SK-N-MC (cell line): ENCODE results near the gene CARMIL1.
A peak's percentile ranks its signal among the peaks of the same experiment; 100 is the strongest.
"Not testable (repeated sequence)": the region's sequence is repeated elsewhere in the genome, so short reads cannot be mapped to it uniquely, and the experiment has no call there.

Experiments
- DNase-seq: peaks from one replicate; pipeline ENCODE4 v3.0.0-alpha.2; 2011; ENCODE audit warnings: low read depth, low spot score
- H3K27ac ChIP-seq: fragments of 200-600 bp; sonication (generic); 2 replicates; pipeline ENCODE4 v1.5.1; 2016; ENCODE audit warnings: mixed run types
- H3K36me3 ChIP-seq: fragments of 200-600 bp; sonication (generic); 2 replicates; pipeline ENCODE4 v1.6.1; 2017; ENCODE audit warnings: antibody characterized with exemption, low read length, mixed read lengths; ENCODE audit not compliant: insufficient read depth
- H3K4me3 ChIP-seq: fragments of 200-600 bp; sonication (generic); 2 replicates; pipeline ENCODE4 v1.5.1; 2016
- H3K9ac ChIP-seq: fragments of 200-600 bp; sonication (generic); 2 replicates; pipeline ENCODE4 v1.8.0; 2017; ENCODE audit warnings: mixed run types, mixed read lengths; ENCODE audit not compliant: insufficient read length
- H3K9me3 ChIP-seq: fragments of 200-600 bp; sonication (generic); 2 replicates; pipeline ENCODE4 v1.6.1; 2017; ENCODE audit warnings: low read depth, mild to moderate bottlenecking, antibody characterized with exemption, low read length, moderate library complexity, mixed read lengths
- EZH2 ChIP-seq: fragments of 200-600 bp; sonication (generic); IDR thresholded peaks from one replicate; pipeline ENCODE4 v1.6.1; 2017; ENCODE audit warnings: antibody characterized with exemption
- FOXP2 ChIP-seq: optimal IDR thresholded peaks from 2 replicates; pipeline ENCODE3; 2011; ENCODE audit warnings: mild to moderate bottlenecking, moderate library complexity; ENCODE audit not compliant: insufficient read depth; ENCODE audit errors: extremely low read length, control extremely low read depth
- POLR2AphosphoS5 ChIP-seq: IDR thresholded peaks from 2 replicates; pipeline ENCODE4 v1.6.1; 2012; ENCODE audit warnings: mild to moderate bottlenecking, low read depth, low read length, borderline replicate concordance

CARMIL1 gene

DNA sequence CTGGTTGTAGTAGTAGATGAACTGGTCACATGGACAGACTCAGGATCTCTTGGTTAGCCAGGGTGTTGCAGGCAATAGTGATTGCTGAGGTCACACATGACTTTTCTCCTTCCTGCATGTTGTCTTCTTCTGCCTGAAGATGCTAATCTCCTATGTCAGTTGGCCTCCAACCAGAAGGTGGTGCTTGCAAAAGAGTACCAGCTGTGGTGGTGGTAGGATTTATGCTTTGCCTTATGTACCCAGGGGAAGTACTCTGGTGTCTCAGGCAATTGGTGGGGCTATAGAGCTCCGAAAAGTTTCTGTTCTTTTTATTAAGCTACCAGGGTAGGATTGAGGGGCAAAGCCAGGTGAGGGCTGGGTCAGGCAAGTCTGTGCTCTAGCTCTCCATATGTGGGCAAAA is 98.5 kb downstream of the CARMIL1 start:
- H3K27ac ChIP-seq: no peak overlapping the region
- DNase-seq: no peak
- no peak overlapping the region for H3K9ac ChIP-seq
- H3K4me3 ChIP-seq: no peak overlapping the region
- no peaks in the 10 kb centered on the region for H3K9me3 ChIP-seq
- TF ChIP-seq FOXP2 (no peak), POLR2AphosphoS5 (no peak), EZH2 (no peak)
- no peaks in the 10 kb centered on the region for H3K36me3 ChIP-seq

DNA sequence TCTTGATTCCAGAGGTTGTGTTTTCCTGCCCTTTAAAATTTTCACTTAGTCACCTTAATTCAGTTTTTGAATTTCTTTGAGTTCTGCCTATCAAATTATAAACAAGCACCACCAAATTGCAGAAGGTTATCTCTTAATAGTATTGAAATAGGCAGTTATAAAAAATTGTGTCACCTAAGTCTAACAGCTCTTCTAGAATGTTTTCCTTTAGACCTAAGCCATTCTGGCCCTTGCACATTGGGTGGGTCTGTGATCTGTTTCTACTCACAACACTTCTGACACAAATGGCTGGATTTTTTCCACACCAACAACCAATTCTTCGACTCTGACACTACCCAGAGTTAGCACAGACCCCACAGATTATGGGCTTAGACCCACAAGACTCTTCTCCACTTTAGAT is 101.9 kb downstream of the CARMIL1 start:
- Histone ChIP-seq H3K27ac (no peak overlapping the region), H3K36me3 (no peaks in the 10 kb centered on the region), H3K4me3 (no peak overlapping the region), H3K9me3 (no peaks in the 10 kb centered on the region), H3K9ac (no peak overlapping the region)
- no peak for DNase-seq
- no peak for TF ChIP-seq FOXP2
- TF ChIP-seq POLR2AphosphoS5: no peak
- TF ChIP-seq EZH2: no peak

DNA sequence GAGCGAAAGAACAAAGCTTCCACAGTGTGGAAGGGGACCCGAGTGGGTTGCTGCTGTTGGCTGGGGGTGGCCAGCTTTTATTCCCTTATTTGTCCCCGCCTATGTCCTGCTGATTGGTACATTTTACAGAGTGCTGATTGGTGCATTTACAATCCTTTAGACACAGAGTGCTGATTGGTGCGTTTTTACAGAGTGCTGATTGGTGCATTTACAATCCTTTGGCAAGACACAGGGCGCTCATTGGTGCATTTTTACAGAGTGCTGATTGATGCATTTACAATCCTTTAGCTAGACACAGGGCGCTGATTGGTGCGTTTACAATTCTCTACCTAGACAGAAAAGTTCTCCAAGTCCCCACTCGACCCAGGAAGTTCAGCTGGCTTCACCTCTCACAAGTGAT is 103.3 kb downstream of the CARMIL1 start:
- not testable (repeated sequence) for H3K9me3 ChIP-seq, H3K9ac ChIP-seq, H3K27ac ChIP-seq, H3K4me3 ChIP-seq, H3K36me3 ChIP-seq, DNase-seq

DNA sequence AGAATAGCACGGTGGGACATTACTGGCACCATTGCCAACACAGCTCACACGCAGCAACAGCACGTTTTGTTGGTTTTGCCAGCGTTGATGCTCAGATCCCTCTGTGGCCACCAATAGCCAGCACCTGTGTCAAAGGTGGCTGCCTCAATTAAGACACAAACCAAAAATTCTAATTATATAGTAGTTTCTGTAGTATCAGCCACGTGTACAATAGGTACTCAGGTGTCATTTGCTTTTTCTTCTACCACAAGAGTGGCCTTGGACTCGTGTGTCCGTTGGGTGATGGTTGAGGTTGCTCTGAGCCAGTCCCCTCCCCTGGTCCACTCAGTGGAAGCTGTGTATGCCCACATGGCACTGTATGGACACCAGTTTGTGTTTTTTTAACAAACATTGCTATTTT is 105.1 kb downstream of the CARMIL1 start:
- no peaks in the 10 kb centered on the region for H3K9me3 ChIP-seq
- no peak for DNase-seq
- H3K36me3 ChIP-seq: no peaks in the 10 kb centered on the region
- TF ChIP-seq EZH2 (no peak), FOXP2 (no peak), POLR2AphosphoS5 (no peak)
- no peak overlapping the region for H3K4me3 ChIP-seq
- no peak overlapping the region for H3K27ac ChIP-seq
- no peak overlapping the region for H3K9ac ChIP-seq

DNA sequence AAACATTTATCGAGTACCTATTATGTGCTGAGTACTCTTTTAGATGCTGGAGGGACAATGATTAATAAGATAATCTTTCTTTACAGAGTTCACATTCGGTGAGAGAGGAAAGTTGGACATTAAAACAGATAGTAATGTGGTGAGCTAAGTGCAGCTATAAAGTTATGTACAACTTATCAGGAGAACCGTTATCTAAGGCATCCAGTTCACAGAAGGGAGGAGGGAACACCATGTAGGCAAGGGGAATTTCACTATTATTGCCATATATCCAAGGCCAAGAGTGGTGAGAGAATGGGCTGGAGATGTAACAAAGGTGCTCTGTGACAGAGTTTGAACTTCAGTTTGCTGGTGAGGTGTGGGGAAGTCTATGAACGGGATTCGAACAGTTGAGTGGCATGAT is 105.8 kb downstream of the CARMIL1 start:
- TF ChIP-seq POLR2AphosphoS5 (no peak), EZH2 (no peak), FOXP2 (no peak)
- Histone ChIP-seq H3K9me3 (no peaks in the 10 kb centered on the region), H3K27ac (no peak overlapping the region), H3K4me3 (no peak overlapping the region), H3K36me3 (no peaks in the 10 kb centered on the region), H3K9ac (no peak overlapping the region)
- DNase-seq: no peak

DNA sequence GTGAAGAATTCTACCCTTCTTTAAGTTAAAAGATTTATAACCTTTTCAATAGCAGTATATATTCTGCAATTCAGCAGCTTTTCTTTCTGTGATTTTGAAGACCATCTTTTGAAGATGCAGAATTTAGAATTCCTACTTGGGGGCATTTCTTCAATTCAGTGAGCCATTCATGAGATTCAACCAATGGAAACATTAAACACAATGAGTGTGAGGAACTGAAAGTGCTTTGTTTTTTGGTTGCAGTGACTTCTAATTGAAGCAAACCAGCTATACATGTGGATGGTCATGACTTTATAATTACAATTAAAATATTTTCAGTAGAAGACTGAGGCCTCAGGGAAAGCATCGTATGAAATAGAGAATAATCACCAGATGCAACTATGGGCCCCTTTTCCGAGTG is 108.3 kb downstream of the CARMIL1 start:
- Histone ChIP-seq H3K27ac (0 out of 2 replicates have a peak overlapping the region, but pooled peaks have one; percentile 12), H3K9me3 (no peaks in the 10 kb centered on the region), H3K4me3 (no peak overlapping the region), H3K9ac (no peak overlapping the region), H3K36me3 (no peaks in the 10 kb centered on the region)
- no peak for DNase-seq
- TF ChIP-seq EZH2: no peak
- no peak for TF ChIP-seq POLR2AphosphoS5
- no peak for TF ChIP-seq FOXP2

DNA sequence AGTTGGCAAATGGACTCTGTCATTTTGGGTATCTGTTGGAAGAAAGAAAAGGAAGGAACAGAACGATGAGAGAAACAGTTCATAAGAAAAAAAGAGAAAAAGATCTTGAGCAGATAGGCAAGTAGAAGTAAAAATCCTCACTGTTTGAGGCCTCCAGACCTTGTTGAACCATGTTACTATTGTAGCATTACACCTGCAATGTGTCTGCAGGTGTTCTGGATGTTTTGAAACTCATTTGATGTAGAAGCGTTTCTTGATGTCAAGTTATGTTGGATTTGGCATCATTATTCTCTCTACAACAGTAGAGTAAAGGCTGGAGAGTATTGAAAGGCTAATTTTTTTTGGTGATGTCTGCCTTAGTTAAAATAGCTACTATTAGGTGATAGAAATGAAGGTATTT is 108.7 kb downstream of the CARMIL1 start:
- DNase-seq: no peak
- no peak overlapping the region for H3K9ac ChIP-seq
- TF ChIP-seq POLR2AphosphoS5 (no peak), EZH2 (no peak), FOXP2 (no peak)
- H3K9me3 ChIP-seq: no peaks in the 10 kb centered on the region
- no peak overlapping the region for H3K27ac ChIP-seq
- H3K36me3 ChIP-seq: no peaks in the 10 kb centered on the region
- H3K4me3 ChIP-seq: no peak overlapping the region

DNA sequence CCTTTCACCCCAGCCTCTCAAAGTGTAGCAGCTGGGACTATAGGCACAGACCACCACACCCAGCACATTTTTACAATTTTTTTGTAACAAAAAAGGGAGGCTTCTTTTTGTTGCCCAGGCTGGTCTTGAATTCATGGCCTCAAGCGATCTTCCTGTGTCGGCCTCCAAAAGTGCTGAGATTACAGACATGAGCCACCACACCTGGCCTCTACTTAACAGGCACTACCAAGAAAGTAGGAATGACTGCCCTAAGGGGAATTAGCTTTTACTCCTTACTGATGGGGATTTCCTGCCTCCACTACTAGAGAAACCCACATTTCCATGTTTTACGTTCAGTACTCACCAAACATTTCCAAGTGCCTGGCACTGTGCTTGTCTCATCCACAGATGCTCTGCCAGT is 109.6 kb downstream of the CARMIL1 start:
- Histone ChIP-seq H3K9ac (no peak overlapping the region), H3K36me3 (no peaks in the 10 kb centered on the region), H3K9me3 (no peaks in the 10 kb centered on the region), H3K4me3 (no peak overlapping the region), H3K27ac (no peak overlapping the region)
- no peak for TF ChIP-seq EZH2
- no peak for TF ChIP-seq POLR2AphosphoS5
- TF ChIP-seq FOXP2: no peak
- no peak for DNase-seq

DNA sequence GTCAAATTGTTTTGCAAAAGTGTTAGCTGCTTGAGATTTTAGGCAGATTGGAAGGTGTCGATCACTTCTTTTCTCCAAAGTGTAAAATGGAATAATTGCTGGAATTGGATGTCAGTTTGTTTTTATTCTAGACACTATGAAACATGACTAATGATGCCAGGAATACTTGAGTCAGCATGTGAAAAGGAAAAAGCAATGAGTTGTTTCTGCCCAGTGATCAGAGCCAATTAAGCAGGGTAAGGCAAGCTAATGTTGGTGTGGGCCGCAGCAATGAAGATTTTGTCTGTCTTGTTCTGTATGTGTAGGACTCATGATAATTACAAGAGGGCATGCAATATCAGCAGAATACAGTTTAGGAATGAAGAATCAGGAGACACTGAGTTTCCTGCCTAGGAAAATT is 110.3 kb downstream of the CARMIL1 start:
- DNase-seq: no peak
- no peak for TF ChIP-seq POLR2AphosphoS5
- no peak for TF ChIP-seq EZH2
- TF ChIP-seq FOXP2: no peak
- Histone ChIP-seq H3K27ac (no peak overlapping the region), H3K4me3 (no peak overlapping the region), H3K9me3 (no peaks in the 10 kb centered on the region), H3K9ac (no peak overlapping the region), H3K36me3 (no peaks in the 10 kb centered on the region)
